AG04450 (cell line): Measurements from ENCODE around the gene KCTD17. TPM values are rescaled to one million over a fixed set of nuclear protein-coding genes. Genes with fewer than 3 reads are reported as not detected.

Experiments
- CTCF ChIA-PET: fragments of 300-600, 350-600 bp; formaldehyde crosslinking; extraction: SDS; loops from one replicate; lab custom pipeline; 2022; ENCODE audit warnings: antibody characterized with exemption, inconsistent platforms; lab: Charles Lee
- POLR2A ChIA-PET: fragments of 350-600 bp; formaldehyde crosslinking; extraction: SDS; loops from one replicate; lab custom pipeline; 2021; ENCODE audit warnings: antibody characterized with exemption, inconsistent platforms; lab: Yijun Ruan, JAX
- DNase-seq: peaks from one replicate; pipeline ENCODE4 v3.0.0-alpha.2; 2011; ENCODE audit warnings: low read depth, low spot score
- H3K27ac ChIP-seq: one replicate; pipeline ENCODE4 v1.5.1; 2012; ENCODE audit warnings: low read depth, low read length, control low read depth
- H3K27me3 ChIP-seq: one replicate; pipeline ENCODE4 v1.6.0; 2012; ENCODE audit warnings: low read length; ENCODE audit not compliant: control insufficient read depth, insufficient read depth
- H3K4me3 ChIP-seq: 2 replicates; pipeline ENCODE4 v1.5.1; 2011; ENCODE audit warnings: mild to moderate bottlenecking, low read depth, low read length, control low read depth
- H3K9me3 ChIP-seq: 2 replicates; pipeline ENCODE4 v1.5.1; 2012; ENCODE audit warnings: low read length; ENCODE audit not compliant: control insufficient read depth, insufficient read depth
- polyA plus RNA-seq: library from polyadenylated mRNA; depleted of rRNA; stranded (reverse); fragments of >200 nt; gene quantifications from 2 replicates; pipeline ENCODE4 v1.2.3, GENCODE V29; 2011
- TF ChIP-seq, protein P1 (sequence below): IDR thresholded peaks from 2 replicates; pipeline ENCODE4 v1.5.1; 2011; ENCODE audit warnings: low read depth, low read length, control low read depth, inconsistent platforms

Gene KCTD17
- polyA plus RNA-seq, 1 experiment = 20.7 TPM

DNA sequence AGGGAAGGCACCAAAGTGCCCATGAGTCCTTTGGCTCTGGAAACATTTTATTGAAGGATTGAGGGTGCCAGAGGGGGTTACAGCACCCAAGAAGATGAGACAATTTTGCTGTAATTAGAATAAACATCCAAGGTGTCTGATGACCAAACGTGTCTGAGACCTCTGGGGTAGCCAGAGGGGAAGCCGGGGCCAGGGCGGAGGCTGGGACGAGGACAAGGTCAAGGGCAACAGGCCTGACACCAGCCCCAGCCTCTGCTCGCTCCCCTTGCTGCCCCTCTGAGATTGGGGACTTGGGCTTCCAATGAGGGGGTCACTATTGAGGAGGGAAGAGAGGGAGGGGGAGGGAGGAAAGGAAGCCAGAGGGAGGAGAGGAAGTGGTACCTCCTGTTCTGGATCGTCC is 32.4 kb downstream of the KCTD17 start:
- Histone ChIP-seq H3K27ac (no peak overlapping the region), H3K9me3 (no peaks in the 10 kb centered on the region; the same call in 1 of the 2 replicates), H3K4me3 (no peak overlapping the region), H3K27me3 (peaks cover 30% of the 10 kb centered on the region)
- CTCF ChIA-PET = no interaction called here
- TF ChIP-seq, protein P1, sequence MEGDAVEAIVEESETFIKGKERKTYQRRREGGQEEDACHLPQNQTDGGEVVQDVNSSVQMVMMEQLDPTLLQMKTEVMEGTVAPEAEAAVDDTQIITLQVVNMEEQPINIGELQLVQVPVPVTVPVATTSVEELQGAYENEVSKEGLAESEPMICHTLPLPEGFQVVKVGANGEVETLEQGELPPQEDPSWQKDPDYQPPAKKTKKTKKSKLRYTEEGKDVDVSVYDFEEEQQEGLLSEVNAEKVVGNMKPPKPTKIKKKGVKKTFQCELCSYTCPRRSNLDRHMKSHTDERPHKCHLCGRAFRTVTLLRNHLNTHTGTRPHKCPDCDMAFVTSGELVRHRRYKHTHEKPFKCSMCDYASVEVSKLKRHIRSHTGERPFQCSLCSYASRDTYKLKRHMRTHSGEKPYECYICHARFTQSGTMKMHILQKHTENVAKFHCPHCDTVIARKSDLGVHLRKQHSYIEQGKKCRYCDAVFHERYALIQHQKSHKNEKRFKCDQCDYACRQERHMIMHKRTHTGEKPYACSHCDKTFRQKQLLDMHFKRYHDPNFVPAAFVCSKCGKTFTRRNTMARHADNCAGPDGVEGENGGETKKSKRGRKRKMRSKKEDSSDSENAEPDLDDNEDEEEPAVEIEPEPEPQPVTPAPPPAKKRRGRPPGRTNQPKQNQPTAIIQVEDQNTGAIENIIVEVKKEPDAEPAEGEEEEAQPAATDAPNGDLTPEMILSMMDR = no peak
- no peak for DNase-seq
- POLR2A ChIA-PET = no interaction called here

DNA sequence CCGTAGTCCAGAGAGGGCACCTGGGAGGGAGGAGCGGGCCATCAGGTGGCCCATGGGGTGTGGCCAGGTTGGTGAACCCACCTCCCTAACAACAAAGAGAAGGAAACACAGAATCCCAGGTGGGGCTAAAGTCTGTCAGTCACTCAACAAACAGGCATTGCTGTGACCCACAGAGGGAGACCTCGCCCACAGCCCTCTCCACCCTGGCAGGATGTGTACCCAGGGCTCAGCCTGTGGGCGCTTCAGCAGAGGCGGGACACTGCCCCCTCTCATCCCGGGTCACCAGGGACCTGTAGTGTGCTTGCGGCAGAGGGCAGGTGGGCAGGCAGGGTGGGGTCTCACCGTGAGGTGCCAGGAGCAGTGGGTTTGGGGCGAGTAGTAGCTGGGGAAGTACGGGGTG is 32.8 kb downstream of the KCTD17 start:
- ChIA-PET CTCF (no interaction called here), POLR2A (no interaction called here)
- Histone ChIP-seq H3K27me3 (peaks cover 33% of the 10 kb centered on the region), H3K4me3 (no peak overlapping the region), H3K9me3 (no peaks in the 10 kb centered on the region; the same call in 1 of the 2 replicates), H3K27ac (no peak overlapping the region)
- TF ChIP-seq, protein P1 = no peak
- no peak for DNase-seq

DNA sequence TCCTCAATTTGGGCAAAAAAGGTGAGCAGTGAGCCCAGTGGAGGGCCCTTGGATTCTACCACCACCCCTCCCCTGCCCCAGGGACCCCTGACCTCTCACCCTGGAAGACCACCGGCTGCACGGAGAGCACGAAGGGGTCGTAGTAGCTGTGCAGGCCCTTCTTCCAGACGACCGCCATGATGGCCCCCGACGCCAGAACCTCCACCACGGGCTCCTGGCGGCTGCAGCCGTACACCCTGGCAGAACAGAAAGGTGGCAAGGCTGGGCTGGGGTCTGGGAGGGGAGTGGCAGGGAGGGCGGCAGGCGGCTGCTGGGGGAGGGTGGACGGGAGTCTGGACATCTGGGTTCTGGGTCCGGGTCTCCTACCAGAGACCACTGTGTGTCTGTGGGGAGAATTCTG is 34.6 kb downstream of the KCTD17 start:
- CTCF ChIA-PET = interaction anchor here (0.5 kb wide), 1 partner anchor 439 kb away, joined by 9 read pairs; no protein-coding TSS in a partner anchor
- Histone ChIP-seq H3K27ac (no peak overlapping the region), H3K4me3 (no peak overlapping the region), H3K27me3 (peaks cover 36% of the 10 kb centered on the region), H3K9me3 (no peaks in the 10 kb centered on the region; the same call in 1 of the 2 replicates)
- TF ChIP-seq, protein P1 = no peak
- POLR2A ChIA-PET = no interaction called here
- no peak for DNase-seq

DNA sequence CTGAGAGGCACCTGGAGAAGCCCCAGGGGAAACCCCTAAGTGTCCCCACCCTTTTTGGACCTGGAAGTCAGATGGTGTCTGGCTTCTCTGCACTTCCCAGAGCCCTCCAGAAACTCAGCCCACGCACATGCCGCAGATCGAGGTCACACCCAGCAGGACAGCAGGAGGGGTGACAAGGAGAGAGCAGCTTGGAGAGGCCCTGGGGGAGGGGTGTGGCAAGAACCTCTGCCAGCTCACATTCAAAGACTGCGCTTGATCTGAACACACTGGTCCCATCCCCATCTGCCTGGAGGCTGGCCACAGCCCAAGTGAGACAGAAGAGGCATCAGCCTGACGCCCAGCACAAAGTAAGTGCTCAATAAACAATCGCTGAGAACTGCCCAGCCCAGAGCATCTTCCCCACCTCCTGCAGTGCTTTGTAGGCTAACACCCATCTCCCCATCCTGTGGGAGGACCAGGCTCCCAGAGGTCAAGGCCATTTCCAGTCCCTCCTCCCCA is 36.6 kb downstream of the KCTD17 start:
- no peak overlapping the region for H3K4me3 ChIP-seq
- CTCF ChIA-PET = no interaction called here
- TF ChIP-seq, protein P1 = no peak
- POLR2A ChIA-PET = no interaction called here
- DNase-seq = no peak
- H3K9me3 ChIP-seq = no peaks in the 10 kb centered on the region; the same call in 1 of the 2 replicates
- H3K27ac ChIP-seq = no peak overlapping the region
- peaks cover 39% of the 10 kb centered on the region for H3K27me3 ChIP-seq

DNA sequence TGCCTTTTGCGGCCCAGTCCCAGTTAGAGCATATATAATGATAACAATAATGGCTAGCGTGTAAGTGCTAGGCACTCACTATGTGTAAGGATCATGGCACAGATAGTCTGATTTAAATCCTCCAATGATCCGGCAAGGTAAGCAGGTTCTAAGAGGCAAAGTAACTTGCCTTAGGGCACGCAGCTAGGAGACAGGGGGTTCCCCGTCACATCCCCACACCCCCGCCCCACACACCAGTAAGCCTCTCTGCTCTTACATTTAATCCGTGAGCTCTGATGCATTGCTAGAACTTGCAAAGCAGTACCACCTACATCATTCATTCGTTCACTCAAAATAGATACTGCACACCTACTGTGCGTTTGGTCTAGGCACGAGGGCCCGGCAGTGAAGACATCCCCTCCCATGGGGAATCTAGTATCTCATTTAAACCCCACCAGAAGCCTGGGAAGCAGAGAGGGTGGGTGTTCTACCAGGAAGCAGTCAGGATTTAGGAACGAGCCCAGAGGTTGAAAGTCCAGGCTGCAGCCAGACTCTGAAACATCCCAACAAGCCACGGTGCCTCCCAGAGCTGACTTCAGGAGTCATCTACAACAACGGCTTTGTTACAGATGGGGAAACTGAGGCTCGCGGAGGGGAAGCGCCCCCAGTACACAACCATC is 37.3 kb downstream of the KCTD17 start:
- Histone ChIP-seq H3K4me3 (no peak overlapping the region), H3K9me3 (no peaks in the 10 kb centered on the region; the same call in 1 of the 2 replicates), H3K27me3 (peaks cover 34% of the 10 kb centered on the region), H3K27ac (no peak overlapping the region)
- POLR2A ChIA-PET = no interaction called here
- CTCF ChIA-PET = no interaction called here
- TF ChIP-seq, protein P1 = no peak
- DNase-seq = no peak
